ENCODE measurements around the gene SYCP2L. TPM values are rescaled to one million over a fixed set of nuclear protein-coding genes. Genes with fewer than 3 reads are reported as not detected.

The SYCP2L gene
- total and polyA plus RNA-seq, 2 of the 8 experiments (the other 6 are each of a cell fraction or from before 2014, with no cell fraction given), result 1.7 to 4.2 TPM

GRCh38 chr6:10956776-10957175, 69.9 kb downstream of the SYCP2L start:
- Histone ChIP-seq H2AFZ (ENCODE audit: low read length) (no peak overlapping the region), H3K4ac (replicated peaks; ENCODE audit: insufficient read length, low read depth, low read length) (no peak overlapping the region), H2BK15ac (ENCODE audit: low read length) (no peak overlapping the region), H3K36me3 (ENCODE audit: control insufficient read depth in 2 of 4, insufficient read depth in 4 of 4, low read length in 3 of 4) (no peaks in the 10 kb centered on the region), H3K4me1 (replicated peaks in 1 of 4; ENCODE audit: control insufficient read depth in 3 of 4, insufficient read depth in 4 of 4, low read length in 3 of 4) (0 out of 7 replicates have a peak, but pooled peaks cover 0 to 3% (median 0%) of the 10 kb centered on the region in 4 experiments), H2BK12ac (ENCODE audit: low read depth, low read length) (no peak overlapping the region), H3K4me3 (ENCODE audit: extremely low read depth in 1 of 4, insufficient read depth in 2 of 4, low read depth in 3 of 4, low read length in 4 of 4) (no peak overlapping the region), H3K18ac (ENCODE audit: extremely low read depth, low read length) (no peak overlapping the region), H3K79me1 (ENCODE audit: low read depth, low read length) (no peaks in the 10 kb centered on the region), H3K27ac (ENCODE audit: low read depth, low read length) (no peak overlapping the region), H2BK20ac (ENCODE audit: low read length) (no peak overlapping the region), H4K5ac (ENCODE audit: insufficient read length, low read depth, low read length) (no peak overlapping the region), H3K23me2 (ENCODE audit: low read depth, low read length) (no peaks in the 10 kb centered on the region; the same call in 1 of the 2 replicates), H3K9ac (replicated peaks in 1 of 4; ENCODE audit: extremely low read depth in 1 of 4, low read depth in 3 of 4, low read length in 3 of 4) (no peak overlapping the region), H2AK5ac (ENCODE audit: low read depth, low read length) (no peak overlapping the region), H3K23ac (ENCODE audit: insufficient read length) (no peak overlapping the region), H4K8ac (ENCODE audit: extremely low read depth, insufficient read depth, low read length) (no peak overlapping the region), H4K20me1 (replicated peaks in 1 of 2; ENCODE audit: control insufficient read depth in 1 of 2, insufficient read depth in 2 of 2, low read length in 2 of 2) (no peaks in the 10 kb centered on the region), H4K91ac (replicated peaks; ENCODE audit: insufficient read length, low read length) (no peak overlapping the region), H3K56ac (replicated peaks; ENCODE audit: insufficient read length, low read depth, low read length) (no peak overlapping the region), H2BK5ac (ENCODE audit: low read depth, low read length) (no peak overlapping the region), H3K4me2 (ENCODE audit: insufficient read depth in 1 of 2, low read depth in 2 of 2, low read length in 2 of 2) (no peak overlapping the region), H3K14ac (ENCODE audit: insufficient read length) (no peak overlapping the region), H3K27me3 (replicated peaks in 1 of 4; ENCODE audit: control insufficient read depth in 3 of 4, extremely low read depth in 1 of 4, insufficient read depth in 3 of 4, low read length in 3 of 4) (peaks cover 12 to 25% (median 17%) of the 10 kb centered on the region in 4 experiments; a peak in 6 of 7 replicates), H3K79me2 (ENCODE audit: control insufficient read depth in 1 of 2, insufficient read depth in 2 of 2, low read length in 2 of 2) (no peaks in the 10 kb centered on the region), H3K9me3 (ENCODE audit: insufficient read depth in 2 of 2, low read depth in 1 of 2, low read length in 1 of 2) (no peaks in the 10 kb centered on the region), H2BK120ac (replicated peaks; ENCODE audit: low read depth, low read length) (no peak overlapping the region)
- FAIRE-seq, result no peak
- DNase-seq (ENCODE audit: low read depth in 1 of 2, low spot score in 2 of 2), result no peak
- ChIA-PET CTCF (ENCODE audit: partially characterized antibody) (interaction anchor here (0.6 to 2.5 kb wide), 3 partner anchors 112 to 540 kb away, joined by 3 to 8 read pairs (median 4); no protein-coding TSS in a partner anchor), POLR2A (ENCODE audit: partially characterized antibody) (no interaction called here)
- TF ChIP-seq POLR2AphosphoS5 (IDR thresholded peaks at IDR 0.05; ENCODE audit: low read depth, low read length), result no peak
- TF ChIP-seq GTF2F1 (IDR thresholded peaks at IDR 0.05; ENCODE audit: borderline replicate concordance, low read depth, low read length), result no peak
- no peak for TF ChIP-seq CTBP2 (IDR thresholded peaks at IDR 0.05; ENCODE audit: borderline replicate concordance, insufficient read depth, insufficient read length, low read length)
- no peak for TF ChIP-seq SIRT6 (IDR thresholded peaks at IDR 0.05; ENCODE audit: low read length)
- no peak for TF ChIP-seq PHF8 (conservative IDR thresholded peaks at IDR 0.05; ENCODE audit: low read depth, low read length)
- no peak for TF ChIP-seq KDM5A (IDR thresholded peaks at IDR 0.05; ENCODE audit: low read length)
- no peak for TF ChIP-seq POLR2A (IDR thresholded peaks at IDR 0.05; ENCODE audit: control extremely low read depth in 1 of 2, low read depth in 2 of 2, low read length in 2 of 2)
- no peak for TF ChIP-seq TCF12 (IDR thresholded peaks at IDR 0.05; ENCODE audit: low read depth, low read length)
- TF ChIP-seq MAFK (IDR thresholded peaks at IDR 0.05; ENCODE audit: low read depth, low read length), result no peak
- no peak for TF ChIP-seq JUN (IDR thresholded peaks at IDR 0.05; ENCODE audit: low read depth, low read length)
- TF ChIP-seq, protein P1, sequence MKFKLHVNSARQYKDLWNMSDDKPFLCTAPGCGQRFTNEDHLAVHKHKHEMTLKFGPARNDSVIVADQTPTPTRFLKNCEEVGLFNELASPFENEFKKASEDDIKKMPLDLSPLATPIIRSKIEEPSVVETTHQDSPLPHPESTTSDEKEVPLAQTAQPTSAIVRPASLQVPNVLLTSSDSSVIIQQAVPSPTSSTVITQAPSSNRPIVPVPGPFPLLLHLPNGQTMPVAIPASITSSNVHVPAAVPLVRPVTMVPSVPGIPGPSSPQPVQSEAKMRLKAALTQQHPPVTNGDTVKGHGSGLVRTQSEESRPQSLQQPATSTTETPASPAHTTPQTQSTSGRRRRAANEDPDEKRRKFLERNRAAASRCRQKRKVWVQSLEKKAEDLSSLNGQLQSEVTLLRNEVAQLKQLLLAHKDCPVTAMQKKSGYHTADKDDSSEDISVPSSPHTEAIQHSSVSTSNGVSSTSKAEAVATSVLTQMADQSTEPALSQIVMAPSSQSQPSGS (IDR thresholded peaks at IDR 0.05; ENCODE audit: low read length), result no peak
- TF ChIP-seq NRF1 (IDR thresholded peaks at IDR 0.05; ENCODE audit: low read depth, low read length), result no peak
- TF ChIP-seq ATF3 (IDR thresholded peaks at IDR 0.05; ENCODE audit: insufficient read depth, low read depth, low read length), result no peak
- TF ChIP-seq EGR1 (IDR thresholded peaks at IDR 0.05; ENCODE audit: borderline replicate concordance, low read depth, low read length), result no peak
